NCI-H1417 treated with DMSO at 0.1 percent for 48 hours (cell line): ENCODE data around the gene MAS1L.

Experiments
- DNase-seq: peaks from one replicate; lab custom pipeline; 2025; lab: John Stamatoyannopoulos, UW

MAS1L gene

GRCh38 chr6:29487660-29488059 lies at the start of gene MAS1L:
Gene MAS1L, minus strand, starts transcription at chr6:29487956. Its CDS starts 54 bp downstream, at chr6:29487902.
- no peak for DNase-seq

GRCh38 chr6:29532320-29532951 lies 44.7 kb upstream of the MAS1L start:
- no peak for DNase-seq

GRCh38 chr6:29531668-29532067 lies 43.9 kb upstream of the MAS1L start:
- DNase-seq = no peak

- DNase-seq = no peak
These were observed 43.0 kb upstream of the MAS1L start for GRCh38 chr6:29530671-29531310.

GRCh38 chr6:29529956-29530355 lies 42.2 kb upstream of the MAS1L start:
- no peak for DNase-seq

GRCh38 chr6:29528988-29529560 lies 41.3 kb upstream of the MAS1L start:
- no peak for DNase-seq

- DNase-seq = no peak
These were observed 40.7 kb upstream of the MAS1L start for GRCh38 chr6:29528300-29528931.

GRCh38 chr6:29527564-29527963 lies 39.8 kb upstream of the MAS1L start:
- no peak for DNase-seq

- DNase-seq = no peak
These were observed 39.4 kb upstream of the MAS1L start for GRCh38 chr6:29527126-29527525.

- DNase-seq = no peak
These were observed 37.5 kb upstream of the MAS1L start for GRCh38 chr6:29525311-29525639.

GRCh38 chr6:29524444-29525310 lies 36.9 kb upstream of the MAS1L start:
- no peak for DNase-seq

- DNase-seq = no peak
These were observed 36.3 kb upstream of the MAS1L start for GRCh38 chr6:29524044-29524443.

- DNase-seq = no peak
These were observed 34.5 kb upstream of the MAS1L start for GRCh38 chr6:29522227-29522626.

- no peak for DNase-seq
These were observed 33.4 kb upstream of the MAS1L start for GRCh38 chr6:29521006-29521680.

GRCh38 chr6:29520232-29520631 lies 32.5 kb upstream of the MAS1L start:
- no peak for DNase-seq

GRCh38 chr6:29519291-29520010 lies 31.7 kb upstream of the MAS1L start:
- no peak for DNase-seq

- DNase-seq = no peak
These were observed 30.1 kb upstream of the MAS1L start for GRCh38 chr6:29517728-29518440.

GRCh38 chr6:29517245-29517644 lies 29.5 kb upstream of the MAS1L start:
- no peak for DNase-seq

GRCh38 chr6:29516108-29516507 lies 28.4 kb upstream of the MAS1L start:
- DNase-seq = no peak

- no peak for DNase-seq
These were observed 23.1 kb upstream of the MAS1L start for GRCh38 chr6:29510746-29511300.
